H1 (cell line): Measurements from ENCODE around the gene QRICH1. TPM values are rescaled to one million over a fixed set of nuclear protein-coding genes. Genes with fewer than 3 reads are reported as not detected.

ENCODE experiments used
- CTCF ChIA-PET: fragments of 300-600 bp; sonication (Branson Sonifier 250); formaldehyde crosslinking; loops from one replicate; lab custom pipeline; 2021; ENCODE audit not compliant: partially characterized antibody; lab: Charles Lee
- POLR2A ChIA-PET: fragments of 300-600 bp; sonication (Branson Sonifier 250); formaldehyde crosslinking; loops from one replicate; lab custom pipeline; 2021; ENCODE audit warnings: inconsistent platforms; ENCODE audit not compliant: partially characterized antibody; lab: Charles Lee
- DNase-seq, 2 experiments: peaks; one replicate each; pipeline versions ENCODE4 v3.0.0 to v3.0.0-alpha.2; 2010 to 2022; ENCODE audit warnings: low spot score in 2 of 2, low read depth in 1 of 2, mixed read lengths in 1 of 2
- FAIRE-seq: peaks from 2 replicates; lab custom pipeline; 2011; peaks lifted over from hg19 to GRCh38; lab: Jason Lieb, UNC
- H2AFZ ChIP-seq: 2 replicates; pipeline ENCODE4 v1.8.1; 2012; ENCODE audit warnings: low read length, inconsistent platforms
- H2AK5ac ChIP-seq: 2 replicates; pipeline ENCODE4 v1.6.1; 2013; ENCODE audit warnings: low read depth, low read length
- H2BK120ac ChIP-seq: replicated peaks from 2 replicates; pipeline ENCODE3; 2013; ENCODE audit warnings: low read depth, low read length, inconsistent platforms
- H2BK12ac ChIP-seq: 2 replicates; pipeline ENCODE4 v1.6.1; 2013; ENCODE audit warnings: low read depth, low read length
- H2BK15ac ChIP-seq: 2 replicates; pipeline ENCODE4 v1.6.1; 2013; ENCODE audit warnings: low read length
- H2BK20ac ChIP-seq: 2 replicates; pipeline ENCODE4 v1.6.1; 2013; ENCODE audit warnings: low read length
- H2BK5ac ChIP-seq: 2 replicates; pipeline ENCODE4 v1.6.1; 2013; ENCODE audit warnings: low read depth, low read length
- H3K14ac ChIP-seq: 2 replicates; pipeline ENCODE4 v1.6.1; 2013; ENCODE audit warnings: inconsistent platforms; ENCODE audit not compliant: insufficient read length
- H3K18ac ChIP-seq: 2 replicates; pipeline ENCODE4 v1.6.1; 2013; ENCODE audit warnings: low read length; ENCODE audit errors: extremely low read depth
- H3K23ac ChIP-seq: 2 replicates; pipeline ENCODE4 v1.6.1; 2013; ENCODE audit warnings: inconsistent platforms; ENCODE audit not compliant: insufficient read length
- H3K23me2 ChIP-seq: 2 replicates; pipeline ENCODE4 v1.6.1; 2013; ENCODE audit warnings: low read depth, low read length
- H3K27ac ChIP-seq: 2 replicates; pipeline ENCODE4 v1.6.1; 2011; ENCODE audit warnings: low read depth, low read length, inconsistent platforms
- H3K27me3 ChIP-seq, 4 experiments: replicated peaks in 1 of 4; 1 replicate in 1 of 4; 2 replicates in 3 of 4; pipeline versions ENCODE4 v1.6.1 to v1.8.1; 2011 to 2013; ENCODE audit warnings: low read length in 3 of 4, mild to moderate bottlenecking in 3 of 4, inconsistent platforms in 2 of 4, mixed read lengths in 2 of 4, moderate library complexity in 1 of 4; ENCODE audit not compliant: control insufficient read depth in 3 of 4, insufficient read depth in 3 of 4; ENCODE audit errors: extremely low read depth in 1 of 4
- H3K36me3 ChIP-seq, 4 experiments: 2 replicates each; pipeline versions ENCODE4 v1.6.1 to v1.8.1; 2011 to 2013; ENCODE audit warnings: mild to moderate bottlenecking in 4 of 4, low read length in 3 of 4, moderate library complexity in 2 of 4, control low read depth in 1 of 4, inconsistent platforms in 1 of 4; ENCODE audit not compliant: insufficient read depth in 4 of 4, control insufficient read depth in 2 of 4
- H3K4ac ChIP-seq: replicated peaks from 2 replicates; pipeline ENCODE3; 2013; ENCODE audit warnings: low read length, low read depth, mixed read lengths, inconsistent platforms; ENCODE audit not compliant: insufficient read length
- H3K4me1 ChIP-seq, 4 experiments: replicated peaks in 1 of 4; 1 replicate in 1 of 4; 2 replicates in 3 of 4; pipeline versions ENCODE4 v1.6.1 to v1.8.1; 2011 to 2013; ENCODE audit warnings: low read length in 3 of 4, inconsistent platforms in 2 of 4, mixed read lengths in 1 of 4; ENCODE audit not compliant: insufficient read depth in 4 of 4, control insufficient read depth in 3 of 4
- H3K4me2 ChIP-seq, 2 experiments: 2 replicates each; pipeline versions ENCODE4 v1.6.1 to v1.8.1; 2011 to 2013; ENCODE audit warnings: low read depth in 2 of 2, low read length in 2 of 2, control low read depth in 1 of 2, inconsistent platforms in 1 of 2, mild to moderate bottlenecking in 1 of 2; ENCODE audit not compliant: insufficient read depth in 1 of 2
- H3K4me3 ChIP-seq, 4 experiments: fragments of 200-600, 300-600 bp in 1 of 4; sonication (generic), shearing (Covaris generic), sonication (Bioruptor Twin) in 1 of 4; 2 replicates each; pipeline versions ENCODE4 v1.5.1 to v1.8.1; 2011 to 2016; ENCODE audit warnings: low read length in 4 of 4, low read depth in 3 of 4, control low read depth in 2 of 4, inconsistent platforms in 2 of 4, mild to moderate bottlenecking in 2 of 4, mixed read lengths in 1 of 4, moderate library complexity in 1 of 4; ENCODE audit not compliant: insufficient read depth in 2 of 4; ENCODE audit errors: extremely low read depth in 1 of 4
- H3K56ac ChIP-seq: replicated peaks from 2 replicates; pipeline ENCODE3; 2013; ENCODE audit warnings: low read depth, mild to moderate bottlenecking, mixed read lengths, low read length, inconsistent platforms; ENCODE audit not compliant: insufficient read length
- H3K79me1 ChIP-seq: 2 replicates; pipeline ENCODE4 v1.6.1; 2013; ENCODE audit warnings: low read depth, low read length, control low read depth
- H3K79me2 ChIP-seq, 2 experiments: 2 replicates each; pipeline versions ENCODE4 v1.6.1 to v1.8.1; 2012 to 2013; ENCODE audit warnings: low read length in 2 of 2, mild to moderate bottlenecking in 2 of 2, inconsistent platforms in 1 of 2; ENCODE audit not compliant: insufficient read depth in 2 of 2, control insufficient read depth in 1 of 2
- H3K9ac ChIP-seq, 4 experiments: replicated peaks in 1 of 4; 1 replicate in 1 of 4; 2 replicates in 3 of 4; pipeline versions ENCODE4 v1.6.1 to v1.8.1; 2011 to 2013; ENCODE audit warnings: low read depth in 3 of 4, low read length in 3 of 4, control low read depth in 2 of 4, mild to moderate bottlenecking in 2 of 4, moderate library complexity in 2 of 4, inconsistent platforms in 1 of 4; ENCODE audit errors: extremely low read depth in 1 of 4
- H3K9me3 ChIP-seq, 2 experiments: 2 replicates each; pipeline versions ENCODE4 v1.6.1 to v1.8.1; 2012 to 2013; ENCODE audit warnings: mild to moderate bottlenecking in 2 of 2, moderate library complexity in 2 of 2, control low read depth in 1 of 2, inconsistent platforms in 1 of 2, low read depth in 1 of 2, low read length in 1 of 2, mixed read lengths in 1 of 2; ENCODE audit not compliant: insufficient read depth in 2 of 2
- H4K20me1 ChIP-seq, 2 experiments: replicated peaks in 1 of 2; 2 replicates each; pipeline versions ENCODE3 to v1.8.1; 2011 to 2013; ENCODE audit warnings: inconsistent platforms in 2 of 2, low read length in 2 of 2, mild to moderate bottlenecking in 1 of 2; ENCODE audit not compliant: insufficient read depth in 2 of 2, control insufficient read depth in 1 of 2
- H4K5ac ChIP-seq: 2 replicates; pipeline ENCODE4 v1.6.1; 2013; ENCODE audit warnings: low read length, low read depth, mixed read lengths, inconsistent platforms; ENCODE audit not compliant: insufficient read length
- H4K8ac ChIP-seq: 2 replicates; pipeline ENCODE4 v1.8.0; 2013; ENCODE audit warnings: mild to moderate bottlenecking, moderate library complexity, low read length, inconsistent platforms; ENCODE audit not compliant: insufficient read depth; ENCODE audit errors: extremely low read depth
- H4K91ac ChIP-seq: replicated peaks from 2 replicates; pipeline ENCODE3; 2013; ENCODE audit warnings: low read length, mixed read lengths, inconsistent platforms; ENCODE audit not compliant: insufficient read length
- ASH2L ChIP-seq: fragments of 200-600, 300-600 bp; sonication (generic); IDR thresholded peaks from one replicate; pipeline ENCODE4 v1.7.1; 2017; ENCODE audit warnings: low read length
- CREB1 ChIP-seq: IDR thresholded peaks from 2 replicates; pipeline ENCODE4 v1.6.1; 2012; ENCODE audit warnings: inconsistent platforms
- EGR1 ChIP-seq: IDR thresholded peaks from 2 replicates; pipeline ENCODE4 v1.6.1; 2011; ENCODE audit warnings: low read depth, low read length, borderline replicate concordance
- KDM1A ChIP-seq: fragments of 200-600, 300-600 bp; sonication (generic); IDR thresholded peaks from 2 replicates; pipeline ENCODE4 v1.7.1; 2016; ENCODE audit warnings: mild to moderate bottlenecking, low read length, borderline replicate concordance
- RFX5 ChIP-seq: IDR thresholded peaks from 2 replicates; pipeline ENCODE4 v1.6.1; 2011; ENCODE audit warnings: low read depth, low read length, improper control_type of control experiment, borderline replicate concordance
- SAP30 ChIP-seq: fragments of 300-600 bp; sonication (generic); IDR thresholded peaks from 2 replicates; pipeline ENCODE4 v1.7.1; 2012; ENCODE audit warnings: low read length, moderate library complexity, mild to moderate bottlenecking, inconsistent platforms; ENCODE audit not compliant: insufficient read depth, insufficient replicate concordance
- SIN3A ChIP-seq, 2 experiments: IDR thresholded peaks in 1 of 2; conservative IDR thresholded peaks in 1 of 2; 2 replicates each; pipeline ENCODE4 v1.6.1; 2011 to 2012; ENCODE audit warnings: low read length in 2 of 2, improper control_type of control experiment in 1 of 2, low read depth in 1 of 2, mild to moderate bottlenecking in 1 of 2
- SP1 ChIP-seq: IDR thresholded peaks from 2 replicates; pipeline ENCODE4 v1.6.1; 2011; ENCODE audit warnings: low read depth, low read length
- TAF1 ChIP-seq: IDR thresholded peaks from 2 replicates; pipeline ENCODE4 v1.6.1; 2011; ENCODE audit warnings: mild to moderate bottlenecking, low read depth, low read length
- TEAD4 ChIP-seq: IDR thresholded peaks from 2 replicates; pipeline ENCODE4 v1.6.1; 2012; ENCODE audit warnings: low read depth, low read length, inconsistent platforms, mixed read lengths
- WGBS, 2 experiments: shearing (Covaris generic) in 1 of 2; methylation state at CpG; one replicate each; pipeline versions ENCODE4 v1.1.6 to v1.1.7; 2013 to 2015; ENCODE audit warnings: low lambda C conversion rate in 2 of 2, mixed read lengths in 2 of 2, inconsistent platforms in 1 of 2, low coverage in 1 of 2, missing lambda C conversion rate in 1 of 2; ENCODE audit not compliant: insufficient replicate concordance in 2 of 2, insufficient coverage in 1 of 2, insufficient read length in 1 of 2; ENCODE audit errors: extremely low coverage in 1 of 2, missing lambda C conversion rate in 1 of 2; 5-methylcytosine and 5-hydroxymethylcytosine counted together
- polyA plus RNA-seq, 7 experiments: library from polyadenylated mRNA; depleted of rRNA in 3 of 7; stranded (reverse) in 5 of 7; unstranded in 2 of 7; fragments of >200 nt in 5 of 7; fragments of 200-250 nt in 2 of 7; gene quantifications; 1 replicate in 5 of 7; 2 replicates in 1 of 7; 4 replicates in 1 of 7; pipeline versions ENCODE4 v1.2.1 to v1.2.3, GENCODE V29; 2011 to 2013; ENCODE audit warnings: missing spikeins in 2 of 7, mixed read lengths in 2 of 7
- total RNA-seq: library from RNA; stranded (reverse); fragmentation: NEBNext Ultra II Directional; extraction: Animal tissue kit (Norgen Biotek cat#: 25700); gene quantifications from 2 replicates; pipeline ENCODE4 v1.2.1, GENCODE V29; 2021

QRICH1 gene
- total and polyA plus RNA-seq, 2 of the 8 experiments (the other 6 are each of a cell fraction or from before 2014, with no cell fraction given), result 128 to 142 TPM

- CTCF ChIA-PET, result interaction anchor here (0.7 to 5.5 kb wide), 17 partner anchors 11 to 311 kb away, joined by 3 to 43 read pairs (median 3); partner anchors contain the start of genes KLHDC8B and USP19
- H3K79me1 ChIP-seq, result 0 out of 2 replicates have a peak, but pooled peaks cover 4% of the 10 kb centered on the region
- H3K9ac ChIP-seq, result peak within 1 kb of the TSS in 3 of 4 experiments; percentile 46 to 62 (median 48); a peak in 5 of 7 replicates
- no peaks in the 10 kb centered on the region for H3K9me3 ChIP-seq
- H4K20me1 ChIP-seq, result peaks cover 0 to 4% of the 10 kb centered on the region in 2 experiments
- H3K56ac ChIP-seq, result peak within 1 kb of the TSS; percentile 87
- no peaks in the 10 kb centered on the region for H3K79me2 ChIP-seq
- H3K4me2 ChIP-seq, result peak within 1 kb of the TSS; percentile 76 to 90
- H2BK15ac ChIP-seq, result peak within 1 kb of the TSS; percentile 25; the same call in 1 of the 2 replicates
- peak within 1 kb of the TSS; percentile 88 for H3K18ac ChIP-seq
- H2AFZ ChIP-seq, result peak within 1 kb of the TSS; percentile 95
- peaks cover 0 to 8% (median 7%) of the 10 kb centered on the region in 4 experiments; a peak in 6 of 7 replicates for H3K4me1 ChIP-seq
- no peak for FAIRE-seq
- peak within 1 kb of the TSS; percentile 62 to 92 (median 81) for H3K4me3 ChIP-seq
- no peaks in the 10 kb centered on the region for H3K27me3 ChIP-seq
- TF ChIP-seq SP1, result peak; percentile 89
- TF ChIP-seq TEAD4, result peak; percentile 29; the same call in 1 of the 2 replicates
- TF ChIP-seq RFX5, result no peak; the same call in 1 of the 2 replicates
- TF ChIP-seq SAP30, result peak; percentile 88
- TF ChIP-seq CREB1, result no peak
- TF ChIP-seq KDM1A, result no peak
- peak; percentile 75 for TF ChIP-seq ASH2L
- 0 out of 4 replicates have a peak, but pooled peaks have one; percentile 34 to 47 for TF ChIP-seq SIN3A (conservative IDR thresholded peaks at IDR 0.05 in 1 of 2, IDR thresholded peaks at IDR 0.05 in 1 of 2; ENCODE audit: low read depth in 1 of 2, low read length in 2 of 2)
- 0 out of 2 replicates have a peak, but pooled peaks have one; percentile 49 for TF ChIP-seq EGR1
- TF ChIP-seq TAF1, result 0 out of 2 replicates have a peak, but pooled peaks have one; percentile 46
- H3K23ac ChIP-seq, result no peak within 1 kb of the TSS
- peaks cover 12% of the 10 kb centered on the region for H3K23me2 ChIP-seq
- peak within 1 kb of the TSS; percentile 75; the same call in 1 of the 2 replicates for H2AK5ac ChIP-seq
- H2BK120ac ChIP-seq, result peak within 1 kb of the TSS; percentile 93
- peak within 1 kb of the TSS; percentile 89 for H2BK5ac ChIP-seq
- POLR2A ChIA-PET, result interaction anchor here (0.6 to 2.4 kb wide), 23 partner anchors 8 to 782 kb away, joined by 3 to 19 read pairs (median 3); partner anchors contain the start of genes DAG1, IMPDH2, NDUFAF3 and QARS1
- H3K27ac ChIP-seq, result peak within 1 kb of the TSS; percentile 43
- H4K91ac ChIP-seq, result peak within 1 kb of the TSS; percentile 87
- peak; percentile 39 to 88 for DNase-seq
- H3K14ac ChIP-seq, result peak within 1 kb of the TSS; percentile 70
- 0 out of 8 replicates have a peak, but pooled peaks cover 0 to 2% (median 0%) of the 10 kb centered on the region in 4 experiments for H3K36me3 ChIP-seq
- peak within 1 kb of the TSS; percentile 87; the same call in 1 of the 2 replicates for H4K8ac ChIP-seq
- H2BK12ac ChIP-seq, result peak within 1 kb of the TSS; percentile 71
- 12% methylated on average over 21 of the region's 28 CpGs; no CpG with 5 or more reads in 1 of the 2 experiments for WGBS, 2 experiments
- peak within 1 kb of the TSS; percentile 90 for H4K5ac ChIP-seq
- peak within 1 kb of the TSS; percentile 60 for H3K4ac ChIP-seq
- no peak within 1 kb of the TSS for H2BK20ac ChIP-seq
These were observed 38.8 kb upstream of the QRICH1 start, which contains the start of gene LAMB2 for GRCh38 chr3:49132437-49133225. TSS of gene LAMB2 (minus strand) at chr3:49133050. CDS start at chr3:49132867, 183 bp downstream.
